CD8-positive, alpha-beta memory T cell (primary cell): Measurements from ENCODE around the gene TNFRSF21. TPM values are rescaled to one million over a fixed set of nuclear protein-coding genes. Genes with fewer than 3 reads are reported as not detected.
A peak's percentile ranks its signal among the peaks of the same experiment; 100 is the strongest.
"Not testable (repeated sequence)": the region's sequence is repeated elsewhere in the genome, so short reads cannot be mapped to it uniquely, and the experiment has no call there.

Source experiments
- CTCF ChIA-PET: fragments of 350-600 bp; sonication (Branson Sonifier 250); formaldehyde crosslinking; loops from one replicate; lab custom pipeline; 2021; ENCODE audit warnings: antibody characterized with exemption; lab: Charles Lee
- POLR2A ChIA-PET: fragments of 350-600 bp; sonication (Branson Sonifier 250); formaldehyde crosslinking; loops from one replicate; lab custom pipeline; 2021; ENCODE audit warnings: antibody characterized with exemption; lab: Charles Lee
- DNase-seq, 5 donors: peaks; one replicate each; pipeline versions ENCODE4 v3.0.0 to v3.0.0-alpha.2; 2020 to 2022; ENCODE audit warnings: mixed read lengths in 1 of 5
- H3K27ac ChIP-seq: one replicate; pipeline ENCODE4 v1.7.0; 2013; ENCODE audit warnings: low read depth, mild to moderate bottlenecking, low read length, moderate library complexity
- H3K27me3 ChIP-seq: 2 replicates; pipeline ENCODE4 v1.7.0; 2013; ENCODE audit warnings: low read length, mild to moderate bottlenecking; ENCODE audit not compliant: insufficient read depth, poor library complexity, severe bottlenecking
- H3K36me3 ChIP-seq: 2 replicates; pipeline ENCODE4 v1.7.0; 2013; ENCODE audit warnings: mild to moderate bottlenecking, low read length, moderate library complexity; ENCODE audit not compliant: insufficient read depth
- H3K4me1 ChIP-seq: 2 replicates; pipeline ENCODE4 v1.7.0; 2013; ENCODE audit warnings: mild to moderate bottlenecking, low read length, moderate library complexity; ENCODE audit not compliant: insufficient read depth
- H3K4me3 ChIP-seq: 2 replicates; pipeline ENCODE4 v1.7.0; 2013; ENCODE audit warnings: mild to moderate bottlenecking, low read length
- H3K9me3 ChIP-seq: 2 replicates; pipeline ENCODE4 v1.7.0; 2013; ENCODE audit warnings: mild to moderate bottlenecking, low read length
- H3K27ac Mint-ChIP-seq, 8 donors: one replicate each; pipeline ENCODE4 v1.8.0; 2020 to 2021; ENCODE audit warnings: mixed read lengths in 8 of 8, mild to moderate bottlenecking in 6 of 8, inconsistent platforms in 3 of 8, moderate library complexity in 3 of 8
- H3K27me3 Mint-ChIP-seq, 2 donors: one replicate each; pipeline ENCODE4 v1.8.0; 2020 to 2021; ENCODE audit warnings: mixed read lengths in 2 of 2, mild to moderate bottlenecking in 1 of 2, moderate library complexity in 1 of 2
- H3K36me3 Mint-ChIP-seq, 3 donors: one replicate each; pipeline ENCODE4 v1.8.0; 2020 to 2021; ENCODE audit warnings: mixed read lengths in 3 of 3, inconsistent platforms in 1 of 3, mild to moderate bottlenecking in 1 of 3
- H3K4me1 Mint-ChIP-seq, 3 donors: one replicate each; pipeline ENCODE4 v1.8.0; 2020 to 2021; ENCODE audit warnings: mixed read lengths in 3 of 3, inconsistent platforms in 1 of 3, mild to moderate bottlenecking in 1 of 3
- H3K4me3 Mint-ChIP-seq, 7 donors: one replicate each; pipeline ENCODE4 v1.8.0; 2020 to 2021; ENCODE audit warnings: mixed read lengths in 7 of 7, mild to moderate bottlenecking in 6 of 7, moderate library complexity in 4 of 7, inconsistent platforms in 2 of 7
- H3K9me3 Mint-ChIP-seq, 5 donors: one replicate each; pipeline ENCODE4 v1.8.0; 2020 to 2022; ENCODE audit warnings: mixed read lengths in 5 of 5, mild to moderate bottlenecking in 3 of 5, moderate library complexity in 2 of 5, inconsistent platforms in 1 of 5
- polyA plus RNA-seq: library from polyadenylated mRNA; unstranded; fragments of 300-500 nt; fragmentation: Illumina TruSeq; gene quantifications from one replicate; pipeline ENCODE4 v1.2.3, GENCODE V29; 2021
- total RNA-seq, 2 experiments: library from RNA; stranded (reverse); gene quantifications; one replicate each; pipeline ENCODE4 v1.2.3, GENCODE V29; 2021

The TNFRSF21 gene
- total and polyA plus RNA-seq, 3 experiments from 2014 or later, result 0.06 to 1.8 (median 1.7) TPM

DNA sequence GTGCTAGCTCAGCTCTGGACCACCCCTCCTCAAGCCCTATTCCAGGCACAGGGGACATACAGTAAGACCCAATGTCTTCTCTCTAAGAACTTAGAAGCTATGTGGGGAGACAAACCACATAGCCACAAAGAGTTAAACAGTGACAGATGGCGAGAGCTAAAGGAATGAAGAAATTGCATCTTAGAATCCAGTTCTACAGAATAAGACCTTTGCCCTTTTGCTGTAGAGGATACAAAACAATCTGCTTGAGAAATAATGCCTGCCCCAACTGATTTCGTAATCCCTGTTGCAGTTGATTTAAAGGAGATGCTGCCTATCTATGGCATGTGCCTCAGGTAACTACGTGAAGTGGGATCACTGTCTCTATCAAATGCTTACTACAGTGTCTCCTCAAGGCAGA lies 31.2 kb downstream of the TNFRSF21 start:
- peaks cover 0 to 6% (median 0%) of the 10 kb centered on the region in 5 donors for H3K9me3 Mint-ChIP-seq
- no peak overlapping the region for H3K4me3 ChIP-seq
- H3K36me3 Mint-ChIP-seq, result no peaks in the 10 kb centered on the region
- no peaks in the 10 kb centered on the region for H3K4me1 ChIP-seq
- no peaks in the 10 kb centered on the region for H3K27me3 ChIP-seq
- H3K9me3 ChIP-seq, result no peaks in the 10 kb centered on the region
- H3K4me1 Mint-ChIP-seq, result no peaks in the 10 kb centered on the region
- no peak for DNase-seq
- H3K36me3 ChIP-seq, result no peaks in the 10 kb centered on the region
- ChIA-PET CTCF (no interaction called here), POLR2A (no interaction called here)
- H3K27ac ChIP-seq, result no peak overlapping the region
- H3K27me3 Mint-ChIP-seq, result peaks cover 0 to 4% of the 10 kb centered on the region in 2 donors
- H3K4me3 Mint-ChIP-seq, result no peak overlapping the region
- no peak overlapping the region for H3K27ac Mint-ChIP-seq

- Histone ChIP-seq H3K36me3 (no peaks in the 10 kb centered on the region), H3K27ac (no peak overlapping the region), H3K9me3 (no peaks in the 10 kb centered on the region), H3K27me3 (no peaks in the 10 kb centered on the region), H3K4me1 (no peaks in the 10 kb centered on the region), H3K4me3 (no peak overlapping the region)
- Mint-ChIP-seq H3K27ac (peak overlapping the region in 1 of 8 donors; percentile 50), H3K9me3 (peaks cover 0 to 6% (median 0%) of the 10 kb centered on the region in 5 donors), H3K4me3 (no peak overlapping the region), H3K4me1 (no peaks in the 10 kb centered on the region), H3K27me3 (peaks cover 0 to 4% of the 10 kb centered on the region in 2 donors), H3K36me3 (no peaks in the 10 kb centered on the region)
- CTCF ChIA-PET, result no interaction called here
- no peak for DNase-seq
- POLR2A ChIA-PET, result no interaction called here
Measured at GRCh38 chr6:47277702-47278101, 32.0 kb downstream of the TNFRSF21 start.

DNA sequence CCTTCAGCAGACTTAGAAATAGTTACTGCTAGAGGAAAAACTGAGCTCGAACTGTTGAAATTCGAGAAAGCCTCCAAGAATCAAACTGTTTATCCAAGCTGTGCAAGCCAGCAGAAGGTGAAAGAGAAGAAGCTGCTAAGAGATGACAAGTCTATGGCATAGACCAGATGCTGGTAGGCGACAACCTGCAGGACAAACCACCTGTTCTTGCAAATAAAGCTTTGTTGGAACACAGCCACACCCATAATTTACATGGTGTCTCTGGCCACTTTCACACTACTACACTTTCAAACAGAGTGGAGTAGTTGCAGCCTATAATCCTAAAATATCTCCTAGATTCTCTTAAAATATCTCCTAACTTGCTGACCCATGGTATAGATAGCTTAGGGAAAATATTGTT lies 33.3 kb downstream of the TNFRSF21 start:
- H3K27ac ChIP-seq, result no peak overlapping the region
- no peaks in the 10 kb centered on the region for H3K36me3 ChIP-seq
- H3K27ac Mint-ChIP-seq, result no peak overlapping the region
- H3K4me1 Mint-ChIP-seq, result no peaks in the 10 kb centered on the region
- no peak for DNase-seq
- ChIA-PET POLR2A (no interaction called here), CTCF (no interaction called here)
- H3K4me3 Mint-ChIP-seq, result no peak overlapping the region
- H3K9me3 Mint-ChIP-seq, result peaks cover 0 to 6% (median 2%) of the 10 kb centered on the region in 5 donors
- H3K4me3 ChIP-seq, result no peak overlapping the region
- no peaks in the 10 kb centered on the region for H3K4me1 ChIP-seq
- no peaks in the 10 kb centered on the region for H3K9me3 ChIP-seq
- no peaks in the 10 kb centered on the region for H3K36me3 Mint-ChIP-seq
- no peaks in the 10 kb centered on the region for H3K27me3 ChIP-seq
- H3K27me3 Mint-ChIP-seq, result peaks cover 0 to 7% of the 10 kb centered on the region in 2 donors

GRCh38 chr6:47275640-47276039 lies 34.1 kb downstream of the TNFRSF21 start:
- peaks cover 0 to 7% of the 10 kb centered on the region in 2 donors for H3K27me3 Mint-ChIP-seq

GRCh38 chr6:47275132-47275531 lies 34.6 kb downstream of the TNFRSF21 start:
- DNase-seq, CTCF ChIA-PET, H3K36me3 ChIP-seq, POLR2A ChIA-PET, H3K9me3 ChIP-seq, H3K27ac Mint-ChIP-seq, H3K9me3 Mint-ChIP-seq, H3K27ac ChIP-seq, H3K27me3 ChIP-seq, H3K4me1 Mint-ChIP-seq, H3K4me1 ChIP-seq, H3K4me3 Mint-ChIP-seq, H3K36me3 Mint-ChIP-seq, H3K27me3 Mint-ChIP-seq, H3K4me3 ChIP-seq: not testable (repeated sequence)

More at GRCh38 chr6:47275640-47276039, 34.1 kb downstream of the TNFRSF21 start:
- CTCF ChIA-PET, result no interaction called here
- Mint-ChIP-seq H3K36me3 (no peaks in the 10 kb centered on the region), H3K4me3 (no peak overlapping the region), H3K9me3 (peaks cover 0 to 7% (median 2%) of the 10 kb centered on the region in 5 donors), H3K4me1 (no peaks in the 10 kb centered on the region), H3K27ac (no peak overlapping the region)
- POLR2A ChIA-PET, result no interaction called here
- no peaks in the 10 kb centered on the region for H3K4me1 ChIP-seq
- H3K27me3 ChIP-seq, result no peaks in the 10 kb centered on the region
- no peak overlapping the region for H3K4me3 ChIP-seq
- H3K36me3 ChIP-seq, result no peaks in the 10 kb centered on the region
- no peak for DNase-seq
- no peaks in the 10 kb centered on the region for H3K9me3 ChIP-seq
- no peak overlapping the region for H3K27ac ChIP-seq

DNA sequence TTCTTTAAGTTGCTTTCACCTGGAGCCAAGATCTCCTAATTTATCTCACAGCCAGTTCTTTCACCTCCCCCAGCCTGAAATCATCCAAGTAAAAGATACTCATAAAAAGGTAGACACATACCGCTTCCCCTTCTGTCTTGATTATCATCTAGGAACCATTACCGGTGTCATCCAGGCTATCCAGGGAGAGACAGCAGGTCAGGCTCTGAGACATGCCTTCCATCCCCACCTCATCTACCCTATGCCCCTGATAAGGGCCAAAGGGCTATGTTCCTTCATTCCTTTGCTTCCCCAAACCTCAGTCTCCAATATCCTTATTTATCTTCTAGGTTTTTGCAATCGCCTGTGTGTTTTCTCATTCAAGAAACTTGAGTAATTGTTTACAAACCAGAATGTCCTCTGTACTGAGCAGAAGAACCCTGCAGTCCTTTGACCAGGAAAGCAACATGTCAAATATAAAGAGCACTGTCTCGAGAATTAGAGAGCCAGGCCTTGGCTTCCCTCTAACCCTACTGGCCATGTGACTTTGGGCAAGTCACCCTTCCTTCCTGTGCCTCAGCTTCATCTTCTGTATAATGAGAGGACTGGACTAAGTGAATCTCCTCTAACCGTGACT lies 41.0 kb downstream of the TNFRSF21 start:
- CTCF ChIA-PET, result no interaction called here
- H3K4me3 ChIP-seq, result no peak overlapping the region
- DNase-seq, result no peak
- H3K36me3 ChIP-seq, result no peaks in the 10 kb centered on the region
- H3K27me3 ChIP-seq, result no peaks in the 10 kb centered on the region
- Mint-ChIP-seq H3K27ac (no peak overlapping the region), H3K9me3 (peaks cover 0 to 5% (median 0%) of the 10 kb centered on the region in 5 donors), H3K4me3 (no peak overlapping the region), H3K27me3 (peaks cover 3 to 15% of the 10 kb centered on the region in 2 donors), H3K36me3 (no peaks in the 10 kb centered on the region), H3K4me1 (no peaks in the 10 kb centered on the region)
- POLR2A ChIA-PET, result no interaction called here
- no peak overlapping the region for H3K27ac ChIP-seq
- H3K4me1 ChIP-seq, result no peaks in the 10 kb centered on the region
- H3K9me3 ChIP-seq, result no peaks in the 10 kb centered on the region

- Histone ChIP-seq H3K9me3 (no peaks in the 10 kb centered on the region), H3K27ac (no peak overlapping the region), H3K4me1 (no peaks in the 10 kb centered on the region), H3K27me3 (no peaks in the 10 kb centered on the region), H3K4me3 (no peak overlapping the region), H3K36me3 (no peaks in the 10 kb centered on the region)
- Mint-ChIP-seq H3K27ac (no peak overlapping the region), H3K4me3 (no peak overlapping the region), H3K36me3 (no peaks in the 10 kb centered on the region), H3K4me1 (no peaks in the 10 kb centered on the region), H3K9me3 (peaks cover 0 to 5% (median 0%) of the 10 kb centered on the region in 5 donors), H3K27me3 (peaks cover 3 to 15% of the 10 kb centered on the region in 2 donors)
- POLR2A ChIA-PET, result no interaction called here
- DNase-seq, result no peak
- CTCF ChIA-PET, result no interaction called here
Measured at GRCh38 chr6:47267301-47267700, 42.4 kb downstream of the TNFRSF21 start.

- no peaks in the 10 kb centered on the region for H3K27me3 ChIP-seq
- H3K4me3 ChIP-seq, result no peak overlapping the region
- POLR2A ChIA-PET, result no interaction called here
- no peak overlapping the region for H3K4me3 Mint-ChIP-seq
- H3K27me3 Mint-ChIP-seq, result peaks cover 4 to 20% of the 10 kb centered on the region in 2 donors
- H3K4me1 Mint-ChIP-seq, result no peaks in the 10 kb centered on the region
- peaks cover 0 to 3% (median 0%) of the 10 kb centered on the region in 5 donors for H3K9me3 Mint-ChIP-seq
- no peak for DNase-seq
- no peaks in the 10 kb centered on the region for H3K4me1 ChIP-seq
- no peaks in the 10 kb centered on the region for H3K36me3 Mint-ChIP-seq
- no peaks in the 10 kb centered on the region for H3K36me3 ChIP-seq
- H3K27ac Mint-ChIP-seq, result no peak overlapping the region
- H3K9me3 ChIP-seq, result no peaks in the 10 kb centered on the region
- no peak overlapping the region for H3K27ac ChIP-seq
- CTCF ChIA-PET, result no interaction called here
Measured at GRCh38 chr6:47265971-47266370, 43.7 kb downstream of the TNFRSF21 start.
